Esophagus squamous epithelium (tissue), 5 donors: ENCODE results near the gene TDRD9. TPM values are rescaled to one million over a fixed set of nuclear protein-coding genes. Genes with fewer than 3 reads are reported as not detected.

Source experiments
- DNase-seq: peaks from one replicate; lab custom pipeline; 2025; lab: John Stamatoyannopoulos, UW
- H3K27ac ChIP-seq, 4 donors: fragments of 200-600 bp; sonication (generic); one replicate each; pipeline ENCODE4 v1.5.1; 2016 to 2019; ENCODE audit warnings: mild to moderate bottlenecking in 1 of 4
- H3K27me3 ChIP-seq, 4 donors: fragments of 200-600 bp; sonication (generic); 1 replicate in 3 of 4; 2 replicates in 1 of 4; pipeline versions ENCODE4 v1.5.1 to v1.6.0; 2017 to 2021; ENCODE audit warnings: antibody characterized with exemption in 1 of 4
- H3K36me3 ChIP-seq, 3 donors: fragments of 200-600 bp; sonication (generic); one replicate each; pipeline ENCODE4 v1.5.1; 2016 to 2019
- H3K4me1 ChIP-seq, 3 donors: fragments of 200-600 bp; sonication (generic); one replicate each; pipeline ENCODE4 v1.5.1; 2017 to 2019
- H3K4me3 ChIP-seq, 4 donors: fragments of 200-600 bp; sonication (generic); 1 replicate in 3 of 4; 2 replicates in 1 of 4; pipeline ENCODE4 v1.5.1; 2016 to 2019; ENCODE audit warnings: mild to moderate bottlenecking in 2 of 4, moderate library complexity in 1 of 4
- H3K9me3 ChIP-seq, 3 donors: fragments of 200-600 bp; sonication (generic); one replicate each; pipeline ENCODE4 v1.5.1; 2016 to 2019
- CTCF ChIP-seq, 6 experiments: fragments of 450-650 bp in 4 of 6; fragments of 200-600 bp in 2 of 6; sonication (generic) in 2 of 6; IDR thresholded peaks; one replicate each; pipeline ENCODE4 v1.5.1; 2016 to 2019; ENCODE audit warnings: antibody characterized with exemption in 6 of 6, mild to moderate bottlenecking in 4 of 6, moderate library complexity in 4 of 6
- POLR2A ChIP-seq, 4 donors: fragments of 450-650 bp; IDR thresholded peaks; one replicate each; pipeline ENCODE4 v1.6.1; 2017; ENCODE audit warnings: antibody characterized with exemption in 4 of 4, mild to moderate bottlenecking in 4 of 4, moderate library complexity in 3 of 4
- WGBS, 2 donors: methylation state at CpG; one replicate each; pipeline ENCODE4 v1.1.5; 2018; 5-methylcytosine and 5-hydroxymethylcytosine counted together
- intact Hi-C: fragments of 100-400 bp; cut with DNase I; formaldehyde crosslinking; loops from one replicate; pipeline ENCODE4 v1.15.0; 2022
- total RNA-seq, 4 donors: library from RNA; depleted of rRNA; stranded (reverse); fragments of >200 nt; gene quantifications; one replicate each; pipeline ENCODE4 v1.1.0, GENCODE V29; 2016
- donor health status: DM: yes; HTN: yes; CAD: no.

TDRD9 gene
- total RNA-seq, 4 donors from 2014 or later, result 0.09 to 6.0 (median 0.74) TPM

DNA sequence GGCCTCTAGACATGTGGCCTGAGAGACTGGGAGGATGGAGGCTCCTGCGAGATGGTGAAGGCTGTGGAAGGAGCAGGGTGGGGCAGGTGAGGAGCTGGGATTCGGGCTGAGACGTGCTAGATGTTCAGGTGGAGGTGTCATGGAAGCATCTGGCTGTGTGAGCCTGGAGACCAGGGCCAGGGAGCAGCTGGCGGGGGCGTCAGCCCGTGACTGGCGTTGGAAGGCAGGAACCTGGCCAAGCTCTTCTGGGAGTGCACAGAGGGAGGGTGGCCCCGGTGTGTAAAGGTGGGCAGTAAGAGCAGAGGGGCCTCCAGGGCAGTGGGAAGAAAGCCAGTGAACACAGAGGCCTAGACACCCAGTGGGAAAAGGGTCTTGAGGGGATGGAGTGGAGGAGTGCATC lies 69.1 kb downstream of the TDRD9 start:
- no peaks in the 10 kb centered on the region for H3K9me3 ChIP-seq
- no peak overlapping the region for H3K27ac ChIP-seq
- WGBS, 2 donors, result 70 to 72% methylated on average over 8 of the region's 8 CpGs
- no peak overlapping the region for H3K4me3 ChIP-seq
- H3K27me3 ChIP-seq, result peaks cover 0 to 32% (median 0%) of the 10 kb centered on the region in 4 donors
- no peak for DNase-seq
- no peaks in the 10 kb centered on the region for H3K4me1 ChIP-seq
- TF ChIP-seq POLR2A (IDR thresholded peaks at IDR 0.05) (no peak), CTCF (IDR thresholded peaks at IDR 0.05) (no peak)
- intact Hi-C loops, result no loop called here
- no peaks in the 10 kb centered on the region for H3K36me3 ChIP-seq

GRCh38 chr14:103998027-103998426 lies 69.8 kb downstream of the TDRD9 start:
- intact Hi-C loops, result no loop called here
- DNase-seq, result no peak
- H3K4me1 ChIP-seq, result no peaks in the 10 kb centered on the region
- TF ChIP-seq POLR2A (IDR thresholded peaks at IDR 0.05) (no peak), CTCF (IDR thresholded peaks at IDR 0.05) (no peak)
- H3K9me3 ChIP-seq, result no peaks in the 10 kb centered on the region
- WGBS, 2 donors, result 83 to 89% methylated on average over 4 to 10 of the region's 10 CpGs
- H3K27ac ChIP-seq, result no peak overlapping the region
- peaks cover 0 to 32% (median 0%) of the 10 kb centered on the region in 4 donors for H3K27me3 ChIP-seq
- no peaks in the 10 kb centered on the region for H3K36me3 ChIP-seq
- no peak overlapping the region for H3K4me3 ChIP-seq

DNA sequence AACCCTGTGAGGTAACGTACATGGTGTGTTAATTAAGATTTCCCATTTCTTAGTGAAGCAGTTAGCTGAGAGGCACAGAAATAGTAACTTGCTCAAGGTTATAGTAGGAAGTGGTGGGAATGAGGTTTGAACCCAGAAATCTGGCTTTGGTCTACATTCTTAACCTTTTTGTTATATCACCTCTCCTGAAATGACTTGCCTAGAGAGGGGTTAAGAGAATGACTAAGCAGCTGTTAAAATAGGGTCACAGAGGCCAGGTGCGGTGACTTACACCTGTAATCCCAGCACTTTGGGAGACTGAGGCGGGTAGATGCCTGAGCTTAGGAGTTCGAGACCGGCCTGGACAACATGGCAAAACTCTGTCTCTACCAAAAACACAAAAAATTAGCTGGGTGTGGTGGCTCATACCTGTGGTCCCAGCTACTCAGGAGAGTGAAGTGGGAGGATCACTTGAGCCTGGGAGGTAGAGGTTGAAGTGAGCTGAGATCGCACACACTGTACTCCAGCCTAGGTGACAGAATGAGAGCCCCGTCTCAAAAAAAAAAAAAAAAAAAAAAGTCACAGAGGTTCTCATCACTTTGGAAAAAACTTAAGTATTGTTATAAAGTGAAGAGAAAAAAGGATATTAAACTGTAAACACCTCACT lies 71.7 kb downstream of the TDRD9 start:
- Histone ChIP-seq H3K4me1 (no peaks in the 10 kb centered on the region), H3K4me3 (no peak overlapping the region), H3K27ac (no peak overlapping the region), H3K9me3 (no peaks in the 10 kb centered on the region), H3K27me3 (peaks cover 0 to 28% (median 0%) of the 10 kb centered on the region in 4 donors), H3K36me3 (no peaks in the 10 kb centered on the region)
- TF ChIP-seq CTCF (IDR thresholded peaks at IDR 0.05) (no peak), POLR2A (IDR thresholded peaks at IDR 0.05) (no peak)
- 78 to 87% methylated on average over 7 of the region's 7 CpGs for WGBS, 2 donors
- DNase-seq, result no peak
- intact Hi-C loops, result no loop called here

DNA sequence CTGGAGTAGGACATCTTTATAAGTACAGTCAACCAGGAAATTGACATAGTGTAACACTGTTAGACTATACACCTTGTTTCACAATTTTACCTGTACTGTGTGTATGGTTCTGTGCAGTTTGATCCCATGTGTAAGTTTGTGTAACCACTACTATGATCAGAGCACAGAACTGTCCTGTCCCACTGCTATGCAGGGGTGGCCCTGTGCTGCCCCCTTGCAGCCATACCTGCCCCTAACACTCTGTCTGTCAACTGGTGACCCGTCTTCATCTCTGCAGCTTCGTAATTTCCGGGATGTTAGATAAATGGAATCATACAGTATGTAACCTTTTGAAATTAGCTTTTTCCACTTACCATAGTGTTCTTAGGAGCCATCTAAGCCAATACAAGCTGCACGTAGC lies 72.7 kb downstream of the TDRD9 start:
- TF ChIP-seq CTCF (IDR thresholded peaks at IDR 0.05) (no peak), POLR2A (IDR thresholded peaks at IDR 0.05) (no peak)
- 55 to 74% methylated on average over 4 of the region's 4 CpGs for WGBS, 2 donors
- no peak for DNase-seq

GRCh38 chr14:104003616-104004015 lies 75.4 kb downstream of the TDRD9 start:
- TF ChIP-seq POLR2A (IDR thresholded peaks at IDR 0.05) (no peak), CTCF (IDR thresholded peaks at IDR 0.05) (no peak)
- H3K27me3 ChIP-seq, result no peaks in the 10 kb centered on the region
- H3K36me3 ChIP-seq, result no peaks in the 10 kb centered on the region
- H3K4me1 ChIP-seq, result no peaks in the 10 kb centered on the region
- WGBS, 2 donors, result 88 to 92% methylated on average over 5 to 6 of the region's 6 CpGs
- no peaks in the 10 kb centered on the region for H3K9me3 ChIP-seq
- intact Hi-C loops, result no loop called here
- DNase-seq, result no peak
- H3K4me3 ChIP-seq, result no peak overlapping the region
- no peak overlapping the region for H3K27ac ChIP-seq

More for the DNA sequence above, 72.7 kb downstream of the TDRD9 start:
- Histone ChIP-seq H3K4me3 (no peak overlapping the region), H3K9me3 (no peaks in the 10 kb centered on the region), H3K27ac (no peak overlapping the region), H3K27me3 (peaks cover 0 to 19% (median 0%) of the 10 kb centered on the region in 4 donors), H3K4me1 (no peaks in the 10 kb centered on the region), H3K36me3 (no peaks in the 10 kb centered on the region)
- intact Hi-C loops, result no loop called here
